Measurements from ENCODE around the gene CLN6.

The CLN6 gene

GRCh38 chr15:68229386-68230156 lies at the start of gene CLN6:
Gene CLN6, minus strand, starts transcription at chr15:68229728. Its CDS starts 144 bp downstream, at chr15:68229584.
- peak; percentile 82 for DNase-seq

GRCh38 chr15:68278595-68279405 lies 49.3 kb upstream of the CLN6 start:
- no peak for DNase-seq

GRCh38 chr15:68278345-68278594 lies 48.7 kb upstream of the CLN6 start:
- DNase-seq: no peak

GRCh38 chr15:68277603-68278344 lies 48.2 kb upstream of the CLN6 start, which contains the start of gene FEM1B:
Gene FEM1B, plus strand, starts transcription at chr15:68277745. Its CDS starts 673 bp downstream, at chr15:68278418.
- DNase-seq: peak; percentile 89

GRCh38 chr15:68277131-68277602 lies 47.6 kb upstream of the CLN6 start:
- DNase-seq: no peak

- DNase-seq: no peak
These were observed 47.1 kb upstream of the CLN6 start for GRCh38 chr15:68276668-68277067.

GRCh38 chr15:68275165-68275746 lies 45.7 kb upstream of the CLN6 start:
- no peak for DNase-seq

- DNase-seq: no peak
These were observed 44.8 kb upstream of the CLN6 start for GRCh38 chr15:68274201-68274848.

GRCh38 chr15:68272721-68273271 lies 43.3 kb upstream of the CLN6 start:
- DNase-seq: no peak

GRCh38 chr15:68271854-68272471 lies 42.4 kb upstream of the CLN6 start:
- DNase-seq: no peak

- DNase-seq: no peak
These were observed 38.9 kb upstream of the CLN6 start for GRCh38 chr15:68268405-68268804.

- no peak for DNase-seq
These were observed 36.1 kb upstream of the CLN6 start for GRCh38 chr15:68265674-68266073.

- DNase-seq: no peak
These were observed 35.6 kb upstream of the CLN6 start for GRCh38 chr15:68265081-68265480.

- no peak for DNase-seq
These were observed 34.8 kb upstream of the CLN6 start for GRCh38 chr15:68264282-68264681.

GRCh38 chr15:68262514-68263356 lies 33.2 kb upstream of the CLN6 start:
- no peak for DNase-seq

GRCh38 chr15:68261980-68262379 lies 32.5 kb upstream of the CLN6 start:
- no peak for DNase-seq

GRCh38 chr15:68261241-68261640 lies 31.7 kb upstream of the CLN6 start:
- DNase-seq: no peak

- DNase-seq: no peak
These were observed 30.4 kb upstream of the CLN6 start for GRCh38 chr15:68259883-68260282.

- DNase-seq: no peak
These were observed 29.2 kb upstream of the CLN6 start for GRCh38 chr15:68258692-68259091.

- DNase-seq: peak; percentile 76
These were observed 27.3 kb upstream of the CLN6 start for GRCh38 chr15:68256675-68257450.
